PC-9 (cell line): Measurements from ENCODE around the gene NMT2. TPM values are rescaled to one million over a fixed set of nuclear protein-coding genes. Genes with fewer than 3 reads are reported as not detected.

Experiments
- BruUV-seq: library from RNA; stranded (reverse); fragments of 400-500 nt; replicated peaks from 2 replicates; lab custom pipeline; 2021; lab: Mats Ljungman, UMichigan
- CTCF ChIA-PET: fragments of 300-600 bp; sonication (Branson Sonifier 250); formaldehyde crosslinking; loops from one replicate; lab custom pipeline; 2022; ENCODE audit warnings: antibody characterized with exemption; lab: Charles Lee
- POLR2A ChIA-PET: fragments of 300-600 bp; sonication (Branson Sonifier 250); formaldehyde crosslinking; loops from one replicate; lab custom pipeline; 2022; ENCODE audit warnings: antibody characterized with exemption; ENCODE audit not compliant: unreplicated experiment; lab: Charles Lee
- DNase-seq, 2 experiments: peaks; one replicate each; pipeline versions ENCODE4 v3.0.0 to v3.0.0-alpha.2; 2015 to 2022; ENCODE audit warnings: mixed read lengths in 1 of 2
- H2AFZ ChIP-seq: fragments of 200-600 bp; sonication (generic); 2 replicates; pipeline ENCODE4 v1.8.1; 2017; ENCODE audit warnings: antibody characterized with exemption
- H3F3A ChIP-seq: fragments of 200-600 bp; sonication (generic); 2 replicates; pipeline ENCODE4 v1.8.1; 2017; ENCODE audit warnings: antibody characterized with exemption, mild to moderate bottlenecking, low read depth; ENCODE audit not compliant: insufficient read depth
- H3K27ac ChIP-seq: fragments of 200-600 bp; sonication (generic); 2 replicates; pipeline ENCODE4 v1.6.1; 2016; ENCODE audit warnings: mixed run types
- H3K27me3 ChIP-seq: fragments of 200-600 bp; sonication (generic); 2 replicates; pipeline ENCODE4 v1.6.1; 2016; ENCODE audit warnings: low read depth, mixed run types; ENCODE audit not compliant: insufficient read depth
- H3K36me3 ChIP-seq: fragments of 200-600 bp; sonication (generic); 2 replicates; pipeline ENCODE4 v1.6.1; 2016; ENCODE audit warnings: low read depth, mixed run types
- H3K4me1 ChIP-seq: fragments of 200-600 bp; sonication (generic); replicated peaks from 2 replicates; pipeline ENCODE4 v1.6.1; 2016; ENCODE audit warnings: mixed run types; ENCODE audit not compliant: insufficient read depth
- H3K4me2 ChIP-seq: fragments of 200-600 bp; sonication (generic); 2 replicates; pipeline ENCODE4 v1.6.1; 2017; ENCODE audit warnings: mixed run types
- H3K4me3 ChIP-seq: fragments of 200-600 bp; sonication (generic); 2 replicates; pipeline ENCODE4 v1.6.1; 2016; ENCODE audit warnings: mixed run types
- H3K79me2 ChIP-seq: fragments of 200-600 bp; sonication (generic); 2 replicates; pipeline ENCODE4 v1.6.1; 2017; ENCODE audit warnings: low read depth, mixed run types
- H3K9me2 ChIP-seq: fragments of 200-600 bp; sonication (generic); 2 replicates; pipeline ENCODE4 v1.8.1; 2017; ENCODE audit warnings: mild to moderate bottlenecking; ENCODE audit not compliant: insufficient read depth
- H3K9me3 ChIP-seq: fragments of 200-600 bp; sonication (generic); 2 replicates; pipeline ENCODE4 v1.8.1; 2016; ENCODE audit warnings: low read depth; ENCODE audit not compliant: insufficient read depth
- H4K20me1 ChIP-seq: fragments of 200-600 bp; sonication (generic); 2 replicates; pipeline ENCODE4 v1.8.1; 2017; ENCODE audit not compliant: insufficient read depth
- CTCF ChIP-seq: fragments of 200-600 bp; sonication (generic); conservative IDR thresholded peaks from 2 replicates; pipeline ENCODE4 v1.6.1; 2017; ENCODE audit warnings: mixed run types, antibody characterized with exemption, mild to moderate bottlenecking, moderate library complexity
- EZH2 ChIP-seq: fragments of 200-600 bp; sonication (generic); IDR thresholded peaks from 2 replicates; pipeline ENCODE4 v1.8.0; 2017; ENCODE audit warnings: antibody characterized with exemption, low read depth
- intact Hi-C: fragments of 100-400 bp; cut with micrococcal nuclease; formaldehyde crosslinking; loops from one replicate; pipeline ENCODE4 v1.10.0; 2022; ENCODE audit not compliant: unreplicated experiment
- total RNA-seq: library from RNA; stranded (reverse); gene quantifications from 2 replicates; pipeline ENCODE4 v1.2.3, GENCODE V29; 2021

Gene NMT2
- total RNA-seq, 1 experiment from 2014 or later = 11.0 TPM

- no peaks in the 10 kb centered on the region for H4K20me1 ChIP-seq
- H3K4me1 ChIP-seq = no peaks in the 10 kb centered on the region
- intact Hi-C loops = no loop called here
- no peaks in the 10 kb centered on the region for H3K79me2 ChIP-seq
- H3K9me3 ChIP-seq = no peaks in the 10 kb centered on the region
- BruUV-seq = no TSS peak
- H3K4me3 ChIP-seq = no peak overlapping the region
- no peak overlapping the region for H3K4me2 ChIP-seq
- H3F3A ChIP-seq = no peaks in the 10 kb centered on the region
- no peak for DNase-seq
- H3K27ac ChIP-seq = no peak overlapping the region
- ChIA-PET POLR2A (no interaction called here), CTCF (no interaction called here)
- H3K27me3 ChIP-seq = no peaks in the 10 kb centered on the region
- H3K36me3 ChIP-seq = no peaks in the 10 kb centered on the region
- TF ChIP-seq EZH2 = no peak
- no peak for TF ChIP-seq CTCF
- no peaks in the 10 kb centered on the region for H3K9me2 ChIP-seq
- H2AFZ ChIP-seq = no peak overlapping the region
These were observed 19.3 kb downstream of the NMT2 start for GRCh38 chr10:15149042-15149771.

GRCh38 chr10:15147594-15148392 lies 20.7 kb downstream of the NMT2 start:
- no peaks in the 10 kb centered on the region for H3F3A ChIP-seq
- BruUV-seq = no TSS peak
- H3K9me3 ChIP-seq = no peaks in the 10 kb centered on the region
- ChIA-PET CTCF (no interaction called here), POLR2A (no interaction called here)
- TF ChIP-seq EZH2 (no peak), CTCF (no peak)
- H2AFZ ChIP-seq = no peak overlapping the region
- no peaks in the 10 kb centered on the region for H3K79me2 ChIP-seq
- no peaks in the 10 kb centered on the region for H3K27me3 ChIP-seq
- intact Hi-C loops = no loop called here
- H3K36me3 ChIP-seq = no peaks in the 10 kb centered on the region
- H4K20me1 ChIP-seq = no peaks in the 10 kb centered on the region
- H3K4me1 ChIP-seq = no peaks in the 10 kb centered on the region
- DNase-seq = no peak
- H3K4me2 ChIP-seq = no peak overlapping the region
- H3K4me3 ChIP-seq = no peak overlapping the region
- H3K9me2 ChIP-seq = no peaks in the 10 kb centered on the region
- no peak overlapping the region for H3K27ac ChIP-seq

- DNase-seq = no peak
- no peaks in the 10 kb centered on the region for H3F3A ChIP-seq
- intact Hi-C loops = no loop called here
- no peak for TF ChIP-seq CTCF
- TF ChIP-seq EZH2 = no peak
- H3K9me3 ChIP-seq = no peaks in the 10 kb centered on the region
- H4K20me1 ChIP-seq = no peaks in the 10 kb centered on the region
- ChIA-PET POLR2A (no interaction called here), CTCF (no interaction called here)
- H3K27me3 ChIP-seq = no peaks in the 10 kb centered on the region
- H3K4me3 ChIP-seq = no peak overlapping the region
- H3K4me2 ChIP-seq = no peak overlapping the region
- H3K9me2 ChIP-seq = no peaks in the 10 kb centered on the region
- H3K36me3 ChIP-seq = no peaks in the 10 kb centered on the region
- BruUV-seq = no TSS peak
- no peaks in the 10 kb centered on the region for H3K4me1 ChIP-seq
- H3K79me2 ChIP-seq = no peaks in the 10 kb centered on the region
- no peak overlapping the region for H3K27ac ChIP-seq
- no peak overlapping the region for H2AFZ ChIP-seq
These were observed 22.1 kb downstream of the NMT2 start for GRCh38 chr10:15146366-15146765.
